ENCODE data around the gene ATP2B1.

ATP2B1 gene

DNA sequence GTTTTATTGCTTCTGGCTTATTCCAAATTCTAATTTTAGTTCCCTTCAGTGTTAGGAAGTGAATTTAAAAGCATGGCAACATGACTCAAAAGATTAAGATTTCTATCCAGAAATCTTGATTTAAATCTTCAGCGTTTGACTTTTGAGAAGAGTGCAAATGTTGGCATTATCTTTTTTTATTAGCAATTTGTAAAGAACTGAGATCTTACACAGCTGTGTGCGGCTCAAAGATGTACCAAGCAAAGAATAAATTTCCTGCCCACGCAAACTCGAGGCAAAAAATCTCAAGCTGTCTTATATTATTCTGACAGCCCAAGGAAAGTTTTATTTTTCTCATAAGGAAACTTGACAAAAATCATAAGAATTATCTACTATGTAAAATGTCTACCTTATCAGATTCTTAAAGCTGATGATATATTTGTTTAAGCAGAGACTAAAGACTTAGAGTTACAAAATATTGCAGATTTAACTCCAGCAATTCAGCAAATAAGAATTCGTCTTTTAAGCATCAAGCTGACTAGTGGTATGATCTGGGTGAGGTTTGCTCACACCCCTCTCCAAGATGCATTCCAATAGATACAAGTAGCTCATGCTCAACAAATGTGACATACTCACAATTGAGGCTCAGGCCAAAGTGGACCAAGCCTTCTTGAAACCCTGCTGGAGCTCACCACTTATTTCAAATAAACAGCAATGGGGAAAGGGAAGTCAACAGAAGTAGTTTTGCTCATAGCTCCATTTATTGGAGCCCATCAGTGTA is 135.4 kb downstream of the ATP2B1 start:
- H3K36me3 ChIP-seq, result no peaks in the 10 kb centered on the region
- TF ChIP-seq, protein P1, sequence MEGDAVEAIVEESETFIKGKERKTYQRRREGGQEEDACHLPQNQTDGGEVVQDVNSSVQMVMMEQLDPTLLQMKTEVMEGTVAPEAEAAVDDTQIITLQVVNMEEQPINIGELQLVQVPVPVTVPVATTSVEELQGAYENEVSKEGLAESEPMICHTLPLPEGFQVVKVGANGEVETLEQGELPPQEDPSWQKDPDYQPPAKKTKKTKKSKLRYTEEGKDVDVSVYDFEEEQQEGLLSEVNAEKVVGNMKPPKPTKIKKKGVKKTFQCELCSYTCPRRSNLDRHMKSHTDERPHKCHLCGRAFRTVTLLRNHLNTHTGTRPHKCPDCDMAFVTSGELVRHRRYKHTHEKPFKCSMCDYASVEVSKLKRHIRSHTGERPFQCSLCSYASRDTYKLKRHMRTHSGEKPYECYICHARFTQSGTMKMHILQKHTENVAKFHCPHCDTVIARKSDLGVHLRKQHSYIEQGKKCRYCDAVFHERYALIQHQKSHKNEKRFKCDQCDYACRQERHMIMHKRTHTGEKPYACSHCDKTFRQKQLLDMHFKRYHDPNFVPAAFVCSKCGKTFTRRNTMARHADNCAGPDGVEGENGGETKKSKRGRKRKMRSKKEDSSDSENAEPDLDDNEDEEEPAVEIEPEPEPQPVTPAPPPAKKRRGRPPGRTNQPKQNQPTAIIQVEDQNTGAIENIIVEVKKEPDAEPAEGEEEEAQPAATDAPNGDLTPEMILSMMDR (IDR thresholded peaks at IDR 0.05; ENCODE audit: low read depth, low read length), result no peak
- no peak for DNase-seq
- H3K4me3 ChIP-seq (ENCODE audit: low read depth, low read length), result no peak overlapping the region
- H3K27ac ChIP-seq, result no peak overlapping the region
- H3K9me3 ChIP-seq (ENCODE audit: severe bottlenecking), result no peaks in the 10 kb centered on the region
- H3K27me3 ChIP-seq (ENCODE audit: insufficient read depth, low read depth, severe bottlenecking), result no peaks in the 10 kb centered on the region

DNA sequence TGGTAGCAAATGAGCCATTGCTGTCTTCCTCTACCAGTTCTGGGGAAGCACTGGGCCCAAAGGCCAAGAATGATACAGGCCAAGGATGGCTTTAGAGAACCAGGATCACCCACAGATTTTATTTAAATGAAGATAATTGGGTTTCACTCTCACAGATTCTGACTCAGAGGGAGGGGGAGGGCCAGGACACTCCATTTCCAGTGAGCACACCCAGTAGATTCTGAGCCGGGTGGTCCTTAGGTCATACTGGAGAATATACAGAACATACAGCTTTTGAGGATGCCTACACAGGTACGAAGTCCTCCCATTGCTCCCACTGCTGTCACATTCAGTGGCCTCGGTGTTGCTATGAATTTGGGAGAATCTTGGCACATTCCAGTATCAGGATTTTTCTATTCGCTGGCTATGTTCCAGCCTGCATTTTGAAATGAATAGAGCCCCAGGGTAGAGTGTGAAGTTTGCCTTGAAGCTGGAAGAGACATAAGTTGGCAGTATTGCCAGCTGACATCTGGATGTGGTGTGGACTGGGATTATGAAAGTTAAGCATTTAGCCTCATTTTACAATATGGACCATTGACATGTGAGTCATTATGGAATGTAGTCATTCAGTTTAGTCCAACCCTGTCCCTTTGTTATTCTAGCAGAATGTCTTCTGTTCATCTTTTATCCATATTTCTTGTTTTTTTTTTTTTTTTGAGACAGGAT is 137.0 kb downstream of the ATP2B1 start:
- no peaks in the 10 kb centered on the region for H3K9me3 ChIP-seq (ENCODE audit: severe bottlenecking)
- H3K27me3 ChIP-seq (ENCODE audit: insufficient read depth, low read depth, severe bottlenecking), result no peaks in the 10 kb centered on the region
- H3K27ac ChIP-seq, result no peak overlapping the region
- H3K36me3 ChIP-seq, result no peaks in the 10 kb centered on the region
- TF ChIP-seq, protein P1 (IDR thresholded peaks at IDR 0.05; ENCODE audit: low read depth, low read length), result no peak
- DNase-seq, result no peak
- no peak overlapping the region for H3K4me3 ChIP-seq (ENCODE audit: low read depth, low read length)

DNA sequence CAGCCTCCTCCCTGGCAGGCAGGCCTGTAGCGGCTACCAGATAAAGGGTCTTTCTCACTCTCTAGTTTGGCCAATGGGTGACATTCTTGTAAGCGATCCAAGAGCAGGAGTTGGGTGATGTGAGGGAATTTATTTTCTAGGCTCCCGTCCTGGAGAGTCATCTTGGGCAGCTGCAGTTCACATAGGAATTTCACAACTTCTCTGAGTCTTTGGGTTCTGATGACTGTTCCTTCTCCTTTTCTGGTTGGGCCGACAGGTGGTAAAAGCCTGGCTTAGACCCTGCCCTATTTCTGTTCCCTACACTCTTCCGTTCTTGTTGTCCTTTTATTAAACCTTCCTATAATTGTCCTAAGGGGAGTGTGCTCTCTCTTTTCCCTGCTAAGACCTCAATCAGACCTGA is 140.2 kb downstream of the ATP2B1 start:
- TF ChIP-seq, protein P1 (IDR thresholded peaks at IDR 0.05; ENCODE audit: low read depth, low read length), result no peak
- Histone ChIP-seq H3K27ac (no peak overlapping the region), H3K36me3 (no peaks in the 10 kb centered on the region), H3K27me3 (ENCODE audit: insufficient read depth, low read depth, severe bottlenecking) (no peaks in the 10 kb centered on the region), H3K9me3 (ENCODE audit: severe bottlenecking) (no peaks in the 10 kb centered on the region), H3K4me3 (ENCODE audit: low read depth, low read length) (no peak overlapping the region)
- DNase-seq, result no peak

DNA sequence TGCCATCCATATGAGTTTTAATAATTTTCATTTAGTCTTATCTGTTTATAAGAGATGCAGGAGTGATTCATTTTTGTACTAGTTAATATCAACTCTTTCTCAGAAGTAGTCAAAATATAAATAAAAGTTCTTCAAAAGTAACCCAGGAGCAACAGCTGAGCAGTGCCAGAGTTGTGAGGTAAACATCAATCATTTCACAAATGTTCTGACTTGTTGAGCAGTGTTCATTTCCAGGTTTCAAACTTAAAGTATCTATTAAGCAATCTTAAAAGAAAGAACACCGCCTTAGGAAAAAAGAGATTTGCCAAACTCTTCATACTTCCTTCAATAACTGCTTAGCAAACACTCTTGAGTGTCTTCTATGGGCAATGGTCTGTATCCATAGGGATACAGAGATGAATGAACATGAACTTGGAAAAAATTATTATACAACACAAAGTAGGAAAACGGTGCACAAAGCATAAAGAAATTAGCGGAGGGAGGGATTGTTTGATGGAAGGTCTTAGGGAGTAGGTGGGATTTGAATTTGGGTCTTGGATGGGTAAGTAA is 140.9 kb downstream of the ATP2B1 start:
- no peak for DNase-seq
- Histone ChIP-seq H3K4me3 (ENCODE audit: low read depth, low read length) (no peak overlapping the region), H3K9me3 (ENCODE audit: severe bottlenecking) (no peaks in the 10 kb centered on the region), H3K36me3 (no peaks in the 10 kb centered on the region), H3K27ac (no peak overlapping the region), H3K27me3 (ENCODE audit: insufficient read depth, low read depth, severe bottlenecking) (no peaks in the 10 kb centered on the region)
- TF ChIP-seq, protein P1 (IDR thresholded peaks at IDR 0.05; ENCODE audit: low read depth, low read length), result no peak

DNA sequence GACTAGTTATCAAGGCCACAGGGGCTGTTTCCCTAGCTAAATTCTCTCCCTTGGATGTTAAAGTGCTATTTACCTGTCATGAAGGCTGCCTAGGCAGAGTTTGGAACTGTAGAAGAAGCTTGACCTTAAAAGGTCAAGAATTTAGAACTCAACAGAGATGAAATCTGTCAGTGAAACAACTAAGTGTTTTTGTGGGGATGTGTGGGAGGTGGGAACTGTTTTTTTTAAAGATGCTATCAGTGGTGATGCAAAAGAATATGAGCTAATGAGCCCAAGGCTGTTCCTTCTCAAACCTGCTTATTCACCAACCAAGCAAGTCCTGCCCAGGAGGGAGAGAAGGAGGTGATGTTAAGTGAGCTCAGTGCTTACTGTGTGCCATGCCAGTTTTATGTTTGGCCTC is 142.0 kb downstream of the ATP2B1 start:
- TF ChIP-seq, protein P1 (IDR thresholded peaks at IDR 0.05; ENCODE audit: low read depth, low read length), result no peak
- H3K9me3 ChIP-seq (ENCODE audit: severe bottlenecking), result no peaks in the 10 kb centered on the region
- no peak overlapping the region for H3K4me3 ChIP-seq (ENCODE audit: low read depth, low read length)
- H3K36me3 ChIP-seq, result no peaks in the 10 kb centered on the region
- DNase-seq, result no peak
- no peak overlapping the region for H3K27ac ChIP-seq
- no peaks in the 10 kb centered on the region for H3K27me3 ChIP-seq (ENCODE audit: insufficient read depth, low read depth, severe bottlenecking)

Measured in WERI-Rb-1 (cell line).